GM12875 (cell line): ENCODE results near the gene KCNA4.
"Not testable (repeated sequence)": the region's sequence is repeated elsewhere in the genome, so short reads cannot be mapped to it uniquely, and the experiment has no call there.

Experiments
- H3K4me3 ChIP-seq: one replicate; pipeline ENCODE4 v1.5.1; 2011; ENCODE audit warnings: low read depth, low read length, control low read depth
- TF ChIP-seq, protein P1 (sequence below): IDR thresholded peaks from 2 replicates; pipeline ENCODE4 v1.5.1; 2011; ENCODE audit warnings: low read depth, mild to moderate bottlenecking, control low read depth, inconsistent platforms, low read length, moderate library complexity, borderline replicate concordance; ENCODE audit not compliant: insufficient read depth

Gene KCNA4

DNA sequence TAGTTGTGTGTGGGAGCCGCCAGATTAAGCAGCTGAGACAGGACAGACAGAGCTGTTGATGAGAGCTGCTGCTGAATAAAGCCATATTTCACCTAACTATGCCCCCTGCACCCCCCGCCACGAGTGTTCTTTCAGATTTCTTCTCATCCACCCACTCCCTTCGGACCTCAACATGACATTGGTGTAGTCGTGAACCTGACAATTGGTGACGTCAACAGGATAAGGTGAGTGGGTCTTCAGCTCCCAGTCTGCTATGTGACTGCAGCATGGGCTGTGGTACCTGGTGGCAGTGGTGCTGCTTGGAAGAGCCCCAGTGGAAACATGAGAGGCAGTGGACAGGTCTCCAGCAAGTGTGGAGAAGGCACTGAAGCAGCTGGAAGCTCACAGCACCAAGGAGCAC, 28.3 kb upstream of the KCNA4 start:
- H3K4me3 ChIP-seq, result no peak overlapping the region
- TF ChIP-seq, protein P1, sequence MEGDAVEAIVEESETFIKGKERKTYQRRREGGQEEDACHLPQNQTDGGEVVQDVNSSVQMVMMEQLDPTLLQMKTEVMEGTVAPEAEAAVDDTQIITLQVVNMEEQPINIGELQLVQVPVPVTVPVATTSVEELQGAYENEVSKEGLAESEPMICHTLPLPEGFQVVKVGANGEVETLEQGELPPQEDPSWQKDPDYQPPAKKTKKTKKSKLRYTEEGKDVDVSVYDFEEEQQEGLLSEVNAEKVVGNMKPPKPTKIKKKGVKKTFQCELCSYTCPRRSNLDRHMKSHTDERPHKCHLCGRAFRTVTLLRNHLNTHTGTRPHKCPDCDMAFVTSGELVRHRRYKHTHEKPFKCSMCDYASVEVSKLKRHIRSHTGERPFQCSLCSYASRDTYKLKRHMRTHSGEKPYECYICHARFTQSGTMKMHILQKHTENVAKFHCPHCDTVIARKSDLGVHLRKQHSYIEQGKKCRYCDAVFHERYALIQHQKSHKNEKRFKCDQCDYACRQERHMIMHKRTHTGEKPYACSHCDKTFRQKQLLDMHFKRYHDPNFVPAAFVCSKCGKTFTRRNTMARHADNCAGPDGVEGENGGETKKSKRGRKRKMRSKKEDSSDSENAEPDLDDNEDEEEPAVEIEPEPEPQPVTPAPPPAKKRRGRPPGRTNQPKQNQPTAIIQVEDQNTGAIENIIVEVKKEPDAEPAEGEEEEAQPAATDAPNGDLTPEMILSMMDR, result no peak

DNA sequence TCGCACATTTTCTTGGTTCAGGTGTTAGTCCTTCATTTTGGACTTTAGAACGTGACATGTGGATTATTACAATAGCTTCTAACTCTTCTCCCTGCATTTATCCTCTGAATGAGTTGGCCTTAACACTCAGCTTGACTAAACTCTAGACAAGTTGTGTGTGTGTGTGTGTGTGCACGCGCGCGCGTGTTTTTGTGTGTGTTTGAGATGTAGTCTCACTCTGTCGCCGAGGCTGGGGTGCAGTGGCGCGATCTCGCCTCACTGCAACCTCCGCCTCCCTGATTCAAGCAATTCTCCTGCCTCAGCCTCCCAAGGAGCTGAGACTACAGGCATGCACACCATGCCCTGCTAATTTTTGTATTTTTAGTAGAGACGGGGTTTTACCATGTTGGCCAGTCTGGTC, 24.3 kb upstream of the KCNA4 start:
- TF ChIP-seq, protein P1, result no peak
- H3K4me3 ChIP-seq, result no peak overlapping the region

DNA sequence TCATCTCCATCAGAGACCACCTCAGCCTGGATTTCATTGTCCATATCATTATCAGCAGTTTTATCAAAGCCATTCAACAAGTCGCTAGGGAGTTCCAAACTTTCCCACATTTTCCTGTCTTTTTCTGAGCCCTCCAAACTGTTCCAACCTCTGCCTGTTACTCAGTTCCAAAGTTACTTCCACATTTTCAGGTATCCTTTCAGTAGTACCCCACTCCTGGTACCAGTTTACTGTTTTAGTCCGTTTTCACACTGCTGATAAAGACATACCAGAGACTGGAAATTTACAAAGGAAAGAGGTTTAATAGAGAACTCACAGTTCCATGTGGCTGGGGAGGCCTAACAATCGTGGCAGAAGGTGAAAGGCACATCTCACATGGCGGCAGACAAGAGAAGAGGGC, 17.9 kb upstream of the KCNA4 start:
- H3K4me3 ChIP-seq, result not testable (repeated sequence)

DNA sequence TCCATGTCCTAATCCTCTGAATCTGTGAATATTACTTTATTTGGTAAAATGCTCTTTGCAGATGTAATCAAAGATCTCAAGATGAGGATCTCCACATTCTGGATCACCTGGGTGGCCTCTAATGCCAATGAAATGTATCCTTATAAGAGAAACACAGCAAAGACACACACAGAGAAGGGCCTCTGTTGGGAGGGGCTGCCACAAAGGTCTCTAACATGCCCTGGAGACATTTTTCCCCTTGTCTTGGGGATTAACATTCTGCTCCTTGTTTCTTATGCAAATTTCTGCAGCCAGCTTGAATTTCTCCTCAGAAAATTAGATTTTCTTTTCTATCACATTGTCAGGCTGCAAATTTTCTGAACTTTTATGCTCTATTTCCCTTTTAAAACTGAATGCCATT, 17.3 kb upstream of the KCNA4 start:
- H3K4me3 ChIP-seq, result not testable (repeated sequence)

DNA sequence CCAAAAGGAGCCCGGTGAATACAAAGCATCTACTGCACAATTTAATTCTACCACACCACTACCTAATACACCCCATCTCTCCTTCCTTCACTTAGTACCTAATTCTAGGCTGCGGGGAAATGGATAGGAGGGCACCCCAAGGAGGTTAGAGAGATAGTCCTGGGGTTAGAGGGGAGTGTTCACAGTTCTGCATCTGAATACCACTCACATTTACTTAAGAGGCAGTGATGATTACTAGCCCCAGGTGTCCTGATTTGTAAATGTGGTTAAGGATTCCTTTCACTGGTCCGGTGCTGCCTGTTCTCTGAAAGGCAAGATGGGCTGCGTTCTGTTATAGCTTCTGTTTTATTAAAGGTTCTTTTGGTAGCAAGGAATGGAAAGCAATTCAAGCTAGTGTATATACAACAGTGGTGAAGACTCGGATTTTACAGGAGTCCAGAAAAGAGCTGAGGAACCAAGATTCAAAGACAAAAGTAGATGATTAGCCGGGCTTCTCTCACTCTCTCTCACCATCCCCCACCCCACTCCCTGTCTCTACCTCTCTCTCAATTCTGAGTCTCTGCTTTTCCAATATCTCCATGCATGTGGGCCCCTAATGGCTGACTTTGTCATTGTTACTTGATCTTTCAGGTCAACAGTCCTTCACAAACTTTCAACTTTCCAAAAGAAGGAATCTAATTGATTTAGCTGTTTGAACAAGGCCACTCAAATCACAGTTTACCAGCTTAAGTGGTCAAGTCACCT, 8.7 kb upstream of the KCNA4 start:
- H3K4me3 ChIP-seq, result no peak overlapping the region
- TF ChIP-seq, protein P1, result no peak

DNA sequence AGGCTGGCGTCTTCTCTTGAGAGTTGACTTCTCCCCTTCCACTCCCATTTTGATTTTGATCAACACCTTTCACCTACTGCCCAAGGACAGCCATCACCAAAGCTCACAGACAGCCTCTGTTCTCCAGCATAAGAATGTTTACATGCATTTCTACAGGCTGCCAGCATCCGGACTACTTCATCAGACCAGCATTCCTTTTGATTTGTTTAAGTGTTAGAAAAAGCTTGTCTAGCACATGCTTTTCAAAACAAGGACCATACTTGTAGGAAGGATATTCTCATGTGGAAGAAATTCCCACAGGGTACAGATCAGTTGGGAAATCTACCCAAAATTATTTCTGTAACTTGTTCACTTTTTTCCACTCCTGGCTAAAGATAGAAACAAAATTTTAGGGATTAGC, 6.2 kb upstream of the KCNA4 start:
- no peak overlapping the region for H3K4me3 ChIP-seq
- TF ChIP-seq, protein P1, result no peak

DNA sequence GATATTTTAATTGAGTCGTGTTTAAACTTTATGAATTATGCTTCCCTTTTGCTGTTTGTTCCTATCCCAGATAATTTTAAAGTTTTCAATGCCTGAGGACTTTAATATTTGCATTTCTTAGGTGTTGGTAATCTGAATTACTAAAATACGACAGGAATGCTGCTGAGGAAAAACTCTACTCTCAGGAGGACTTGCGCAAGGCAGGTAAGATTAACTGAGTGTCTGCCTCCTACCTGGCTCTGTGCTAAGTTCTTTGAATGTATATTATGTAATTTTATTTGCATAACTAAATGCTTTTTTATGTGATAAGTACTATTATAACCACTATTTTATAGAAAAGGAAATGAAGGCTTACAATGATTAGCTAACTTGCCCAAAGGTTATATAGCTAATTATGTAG, 2.7 kb upstream of the KCNA4 start:
- H3K4me3 ChIP-seq, result no peak overlapping the region
- TF ChIP-seq, protein P1, result no peak

DNA sequence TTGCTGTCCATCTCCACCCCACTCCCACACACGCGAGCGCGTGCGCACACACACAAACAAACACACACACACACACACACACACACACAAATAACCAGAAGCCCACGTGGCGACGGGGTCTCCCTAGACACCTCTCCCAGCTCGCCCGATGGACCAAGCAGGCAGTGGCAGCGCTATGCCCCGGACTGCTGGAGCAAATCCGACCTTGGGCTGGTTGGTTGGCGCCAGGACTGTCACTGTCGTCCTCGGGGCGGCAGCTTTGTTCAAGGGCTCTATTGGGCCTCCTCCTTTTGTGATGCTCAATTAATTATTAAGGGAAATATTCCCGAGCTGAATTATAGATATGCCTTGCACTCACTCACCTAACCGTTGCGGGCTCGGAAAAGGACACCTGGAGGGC, 1.7 kb upstream of the KCNA4 start:
- TF ChIP-seq, protein P1, result no peak
- H3K4me3 ChIP-seq, result no peak overlapping the region
